Stimulated activated CD4-positive, alpha-beta T cell treated with anti-CD3 and anti-CD28 coated beads, Interleukin-12 subunit alpha, Interleukin-12 subunit beta, amount 100 ng/mL, for 4 hours (primary cell): ENCODE measurements around the gene WWOX.

Source experiments
- DNase-seq: peaks from one replicate; pipeline ENCODE4 v3.0.0-alpha.2; 2020

Gene WWOX

GRCh38 chr16:78368121-78369102 is 269.0 kb downstream of the WWOX start:
- DNase-seq = no peak

- DNase-seq = no peak
Observed at GRCh38 chr16:78372277-78372676, 272.8 kb downstream of the WWOX start.

GRCh38 chr16:78375055-78375679 is 275.7 kb downstream of the WWOX start:
- no peak for DNase-seq

- no peak for DNase-seq
Observed at GRCh38 chr16:78376452-78376851, 277.0 kb downstream of the WWOX start.

- no peak for DNase-seq
Observed at GRCh38 chr16:78377312-78377711, 277.9 kb downstream of the WWOX start.

DNA sequence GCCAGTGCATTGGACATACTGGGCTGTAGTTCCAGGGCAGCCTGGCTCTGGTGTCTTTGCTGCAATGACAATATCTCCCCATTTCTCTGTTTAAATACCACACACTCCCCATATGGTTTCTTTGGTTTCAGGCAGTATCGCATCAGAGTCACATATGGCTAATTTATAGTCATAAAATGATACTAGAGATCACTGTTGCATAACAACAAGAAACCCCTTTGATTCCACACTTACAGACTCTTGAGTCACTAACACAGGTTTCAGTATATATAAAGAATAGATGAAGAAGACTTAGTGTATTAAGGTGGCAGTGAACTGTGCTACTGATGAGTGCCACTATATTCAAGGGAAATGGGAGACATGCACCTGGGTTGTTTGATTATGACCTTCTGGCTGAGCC is 281.6 kb downstream of the WWOX start:
- DNase-seq = no peak

DNA sequence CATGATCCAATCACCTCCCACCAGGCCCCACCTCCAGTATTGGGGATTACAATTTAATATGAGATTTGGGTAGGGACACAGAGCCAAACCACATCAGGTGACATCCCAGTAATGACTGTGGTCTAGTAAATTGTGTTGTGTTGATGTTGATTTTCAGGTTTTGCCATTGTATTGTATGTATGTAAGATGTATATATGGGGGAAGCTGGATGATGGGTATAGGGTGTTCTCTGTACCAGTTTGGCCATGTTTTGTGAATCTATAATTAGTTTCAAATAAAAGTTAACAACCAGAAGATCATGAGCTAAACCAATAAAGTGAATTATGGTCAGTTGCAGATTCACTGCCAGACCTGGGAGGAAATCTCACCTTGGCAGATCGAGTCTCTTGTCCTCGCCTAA is 283.7 kb downstream of the WWOX start:
- no peak for DNase-seq

- DNase-seq = no peak
Observed at GRCh38 chr16:78385086-78385805, 285.8 kb downstream of the WWOX start.

DNA sequence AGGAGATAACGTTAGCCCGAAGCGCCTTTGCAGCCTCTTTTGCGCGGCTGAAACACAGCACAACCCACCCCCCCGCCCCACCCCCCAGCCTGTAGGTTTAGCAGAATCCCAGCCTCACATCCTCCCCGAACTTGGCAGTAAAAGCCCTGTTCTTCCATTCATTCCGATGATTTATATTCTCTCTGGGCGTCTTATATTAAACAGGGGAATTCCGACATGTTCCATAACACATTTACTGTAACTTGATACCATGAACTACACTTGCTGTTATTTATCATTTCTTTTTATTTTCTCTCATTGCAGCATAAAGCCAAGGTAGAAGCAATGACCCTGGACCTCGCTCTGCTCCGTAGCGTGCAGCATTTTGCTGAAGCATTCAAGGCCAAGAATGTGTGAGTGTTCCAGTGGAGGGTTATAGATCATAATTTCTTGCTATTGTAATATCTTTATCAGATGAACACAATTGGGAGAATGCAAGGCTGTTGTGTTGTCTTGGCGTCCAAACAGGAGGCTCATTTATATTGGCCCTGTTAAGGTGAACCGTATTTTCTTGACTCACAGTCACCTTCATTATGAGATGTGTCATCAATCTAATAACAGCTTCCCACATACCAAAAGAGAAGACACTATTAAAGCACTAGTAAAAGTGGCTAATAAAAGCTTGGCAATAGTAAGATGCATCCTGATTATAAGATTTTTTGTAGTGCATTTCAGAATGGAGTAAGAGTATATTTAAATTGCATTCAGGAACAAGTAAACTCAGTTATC is 287.3 kb downstream of the WWOX start:
- DNase-seq = no peak

GRCh38 chr16:78389009-78389498 is 289.6 kb downstream of the WWOX start:
- DNase-seq = no peak

- DNase-seq = no peak
Observed at GRCh38 chr16:78390092-78390491, 290.6 kb downstream of the WWOX start.

- no peak for DNase-seq
Observed at GRCh38 chr16:78390508-78391324, 291.3 kb downstream of the WWOX start.

DNA sequence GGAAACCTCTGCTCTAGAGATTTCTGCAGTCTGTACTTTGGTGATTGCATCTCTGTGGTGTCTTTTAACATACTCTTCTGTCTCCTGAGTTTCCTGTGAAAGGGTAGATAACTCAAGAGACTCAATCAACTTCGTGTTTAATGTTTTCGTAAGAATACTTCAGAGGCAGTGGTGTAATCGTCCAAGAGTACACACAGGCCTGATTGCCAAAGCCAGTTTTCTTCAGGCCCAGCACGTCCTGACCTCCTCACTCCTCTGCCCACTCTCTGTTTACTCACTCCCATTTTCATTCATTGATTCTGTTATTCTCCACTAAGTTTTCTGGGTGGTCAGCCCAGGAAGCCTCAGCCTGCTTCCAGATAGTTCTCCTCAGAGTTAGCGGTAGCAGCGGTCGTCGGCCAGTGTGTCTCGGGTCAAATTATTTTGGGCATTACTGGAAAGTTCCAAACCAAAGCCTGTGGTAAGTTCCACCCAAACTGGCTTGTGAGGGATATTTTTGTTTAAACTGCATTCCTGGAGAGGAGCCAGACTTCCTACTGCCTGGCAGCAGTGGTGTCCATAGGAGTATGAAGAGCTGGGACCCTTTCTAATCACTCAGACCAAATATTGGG is 293.2 kb downstream of the WWOX start:
- DNase-seq = no peak

DNA sequence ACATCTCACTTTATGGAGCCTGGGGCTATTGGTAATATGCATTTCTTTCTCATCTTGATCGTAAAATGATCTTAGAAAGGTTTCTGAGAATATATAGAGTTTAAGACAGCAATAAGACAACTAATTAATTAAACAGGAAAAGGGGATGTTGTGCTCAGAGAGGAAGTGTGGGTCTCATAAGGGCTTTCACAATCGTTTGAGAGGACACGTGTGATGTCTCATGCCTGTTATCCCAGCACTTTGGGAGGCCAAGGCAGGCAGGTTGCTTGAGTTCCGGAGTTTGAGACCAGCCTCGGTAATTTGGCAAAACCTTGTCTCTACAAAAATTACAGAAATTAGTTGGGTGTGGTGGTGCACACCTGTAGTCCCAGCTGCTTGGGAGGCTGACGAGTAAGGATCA is 295.6 kb downstream of the WWOX start:
- DNase-seq = no peak

DNA sequence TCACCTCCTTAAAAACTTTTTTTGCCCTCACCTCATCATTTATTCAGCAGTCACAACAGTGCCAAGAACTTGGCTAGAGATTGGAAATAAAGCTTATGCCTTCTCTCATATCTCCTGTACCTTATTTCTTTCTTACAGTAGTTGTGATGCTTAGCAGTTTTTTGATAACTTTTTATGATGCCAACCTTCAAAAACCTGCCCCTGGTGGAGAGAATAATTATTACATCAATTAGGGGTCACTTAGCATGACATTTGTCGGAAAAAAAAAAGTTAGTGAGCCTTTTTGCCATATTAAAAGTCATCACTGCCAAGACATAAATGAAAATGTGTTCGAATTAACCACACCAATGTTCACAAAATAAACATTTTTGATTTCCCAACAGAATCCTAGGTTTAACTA is 296.6 kb downstream of the WWOX start:
- no peak for DNase-seq

DNA sequence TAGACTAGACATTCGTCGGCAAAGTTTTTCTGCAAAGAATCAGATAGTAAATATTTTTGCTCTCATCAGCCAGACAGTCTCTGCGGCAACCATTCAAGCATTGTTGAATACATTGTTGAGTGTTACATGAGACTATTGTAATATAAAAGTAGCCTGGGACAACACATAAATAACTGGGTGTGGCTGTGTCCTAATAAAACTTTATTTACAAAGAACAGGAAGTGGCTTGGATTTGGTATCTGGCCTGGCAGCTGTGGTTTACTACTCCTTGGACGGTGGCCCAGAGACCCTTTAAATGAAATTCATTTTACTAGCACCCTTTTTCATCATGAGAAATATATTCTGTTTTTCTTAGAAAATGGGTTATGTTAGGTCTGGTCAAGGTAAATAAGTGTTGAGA is 297.2 kb downstream of the WWOX start:
- no peak for DNase-seq

DNA sequence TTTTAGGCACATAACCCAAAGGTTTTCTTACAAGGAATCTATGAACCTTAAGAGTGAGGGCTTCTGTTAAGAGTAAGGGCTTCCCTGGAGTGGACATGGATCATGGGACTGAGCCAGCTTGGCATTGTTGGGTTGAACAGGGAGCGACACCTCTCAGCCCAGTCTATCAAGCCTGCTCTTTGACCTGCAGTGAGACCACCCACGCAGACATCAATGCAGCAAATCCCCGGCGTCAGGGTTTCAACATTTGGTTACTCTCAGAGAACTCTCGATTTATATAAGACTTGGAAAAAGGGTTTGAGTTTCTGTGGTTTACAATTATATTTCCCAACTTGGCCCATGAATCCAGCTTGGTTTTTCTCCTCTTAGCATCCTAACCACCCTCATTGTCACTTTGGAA is 299.9 kb downstream of the WWOX start:
- no peak for DNase-seq

GRCh38 chr16:78402833-78403232 is 303.4 kb downstream of the WWOX start:
- DNase-seq = no peak

DNA sequence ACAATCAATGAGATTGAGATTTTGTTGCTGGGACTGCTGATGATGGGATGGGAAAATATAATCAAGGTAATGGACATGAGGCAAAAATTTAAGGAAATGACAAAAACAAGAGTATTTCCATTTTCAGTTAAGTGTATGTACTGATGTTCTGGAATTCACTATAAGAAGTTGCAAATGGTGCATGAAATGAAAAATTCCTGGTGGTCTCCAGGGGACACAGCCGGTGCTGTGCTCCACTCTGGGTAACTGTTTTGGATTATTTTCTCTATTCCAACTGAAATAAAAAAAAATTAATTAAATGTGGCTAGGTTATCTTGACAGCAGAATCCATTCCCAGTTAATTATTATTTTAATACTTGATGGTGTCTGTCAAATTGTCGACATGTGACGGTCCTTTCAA is 305.6 kb downstream of the WWOX start:
- DNase-seq = no peak

DNA sequence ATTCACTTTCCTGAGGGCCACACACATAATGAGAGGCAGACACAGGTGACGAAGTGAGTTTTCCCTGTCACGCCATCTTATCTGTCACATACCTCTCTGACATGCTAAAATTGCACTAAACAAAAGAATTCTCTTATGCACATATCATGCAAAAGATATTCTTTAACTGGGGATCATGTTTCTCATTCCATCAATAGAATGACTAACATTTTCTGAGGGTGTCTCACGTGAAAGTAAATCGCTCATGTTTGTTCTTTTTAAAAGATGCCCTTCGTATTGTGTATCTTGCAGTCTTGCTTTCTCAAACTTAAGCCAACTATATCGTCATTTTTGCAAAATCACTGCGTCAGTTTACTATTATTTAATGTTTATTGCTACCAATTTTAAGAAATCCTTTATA is 306.4 kb downstream of the WWOX start:
- no peak for DNase-seq

- no peak for DNase-seq
Observed at GRCh38 chr16:78407191-78407590, 307.7 kb downstream of the WWOX start.
